HepG2 (cell line): ENCODE measurements around the gene RGS7. TPM values are rescaled to one million over a fixed set of nuclear protein-coding genes. Genes with fewer than 3 reads are reported as not detected.

ENCODE experiments used
- ATAC-seq: fragments of 200-7000 bp; cut with Tn5 transposase; 3 replicates; pipeline ENCODE4 v1.9.1; 2020; ENCODE audit warnings: mild to moderate bottlenecking, moderate library complexity
- BruUV-seq: library from RNA; stranded (reverse); fragments of 400-500 nt; replicated peaks from 2 replicates; lab custom pipeline; 2021; lab: Mats Ljungman, UMichigan
- CTCF ChIA-PET: fragments of 300-600 bp; formaldehyde crosslinking; extraction: SDS; loops from one replicate; lab custom pipeline; 2021; ENCODE audit warnings: low total read pairs, inconsistent platforms, low intra/inter-chr PET ratio; lab: Yijun Ruan, JAX
- POLR2A ChIA-PET: fragments of 350-600 bp; sonication (Branson Sonifier 250); formaldehyde crosslinking; loops from one replicate; lab custom pipeline; 2020; ENCODE audit warnings: antibody characterized with exemption, inconsistent platforms; lab: Yijun Ruan, JAX
- DNase-seq: peaks from one replicate; pipeline ENCODE4 v3.0.0-alpha.2; 2015; ENCODE audit warnings: low spot score
- FAIRE-seq: peaks from 3 replicates; lab custom pipeline; 2011; peaks lifted over from hg19 to GRCh38; lab: Jason Lieb, UNC
- H2AFZ ChIP-seq: one replicate; pipeline ENCODE4 v1.6.1; 2011; ENCODE audit warnings: low read length, inconsistent platforms
- H3K27ac ChIP-seq: fragments of 300-600 bp; 3 replicates; pipeline ENCODE4 v1.8.0; 2011; ENCODE audit warnings: mixed run types, mild to moderate bottlenecking, mixed read lengths, low read length, inconsistent platforms; ENCODE audit not compliant: insufficient read depth; ENCODE audit errors: extremely low read length
- H3K27me3 ChIP-seq, 2 experiments: fragments of 200-600 bp in 1 of 2; 2 replicates in 1 of 2; 3 replicates in 1 of 2; pipeline versions ENCODE4 v1.6.0 to v1.8.0; 2011; ENCODE audit warnings: low read length in 2 of 2, mild to moderate bottlenecking in 2 of 2, moderate library complexity in 2 of 2, inconsistent platforms in 1 of 2; ENCODE audit not compliant: insufficient read depth in 2 of 2, control insufficient read depth in 1 of 2
- H3K36me3 ChIP-seq, 2 experiments: fragments of 200-600 bp in 1 of 2; replicated peaks in 1 of 2; 2 replicates in 1 of 2; 3 replicates in 1 of 2; pipeline versions ENCODE4 v1.5.1 to v1.8.0; 2011; ENCODE audit warnings: low read length in 2 of 2, inconsistent platforms in 1 of 2; ENCODE audit not compliant: insufficient read depth in 2 of 2, control insufficient read depth in 1 of 2
- H3K4me1 ChIP-seq: 2 replicates; pipeline ENCODE4 v1.5.1; 2012; ENCODE audit warnings: low read length, inconsistent platforms; ENCODE audit not compliant: insufficient read depth
- H3K4me2 ChIP-seq: 2 replicates; pipeline ENCODE4 v1.6.0; 2011; ENCODE audit warnings: low read depth, low read length, inconsistent platforms
- H3K4me3 ChIP-seq, 3 experiments: fragments of 200-600 bp in 1 of 3; sonication (generic), shearing (Covaris generic) in 1 of 3; replicated peaks in 1 of 3; 2 replicates each; pipeline ENCODE4 v1.5.1; 2011 to 2016; ENCODE audit warnings: low read length in 3 of 3, inconsistent platforms in 2 of 3, low read depth in 2 of 3, mild to moderate bottlenecking in 2 of 3, control low read depth in 1 of 3, mixed read lengths in 1 of 3; ENCODE audit not compliant: insufficient read depth in 1 of 3
- H3K79me2 ChIP-seq: one replicate; pipeline ENCODE4 v1.6.1; 2011; ENCODE audit warnings: low read length, inconsistent platforms; ENCODE audit not compliant: insufficient read depth
- H3K9ac ChIP-seq: 2 replicates; pipeline ENCODE4 v1.6.0; 2011; ENCODE audit warnings: mild to moderate bottlenecking, low read depth, low read length, inconsistent platforms; ENCODE audit not compliant: insufficient read depth
- H3K9me3 ChIP-seq: 2 replicates; pipeline ENCODE4 v1.5.1; 2012; ENCODE audit warnings: mild to moderate bottlenecking, low read length
- H4K20me1 ChIP-seq: 2 replicates; pipeline ENCODE4 v1.6.0; 2011; ENCODE audit warnings: inconsistent platforms, mild to moderate bottlenecking, low read length, moderate library complexity; ENCODE audit not compliant: insufficient read depth
- AHDC1 ChIP-seq: sonication (generic); formaldehyde crosslinking; IDR thresholded peaks from 2 replicates; pipeline ENCODE4 v1.5.1; 2020; ENCODE audit warnings: mild to moderate bottlenecking, missing genetic modification reagents, borderline replicate concordance
- CBX5 ChIP-seq: sonication (generic); formaldehyde crosslinking; IDR thresholded peaks from 2 replicates; pipeline ENCODE4 v1.4.0; 2020; ENCODE audit warnings: missing genetic modification reagents, borderline replicate concordance
- HOXA7 ChIP-seq: sonication (generic); formaldehyde crosslinking; IDR thresholded peaks from 2 replicates; pipeline ENCODE4 v1.8.1; 2022; ENCODE audit warnings: mild to moderate bottlenecking, missing genetic modification reagents, moderate library complexity
- MBD4 ChIP-seq: IDR thresholded peaks from 2 replicates; pipeline ENCODE4 v1.6.1; 2012; ENCODE audit warnings: low read length, inconsistent platforms, borderline replicate concordance
- MBNL3 ChIP-seq: fragments of 250-450 bp; sonication (Bioruptor Pico); conservative IDR thresholded peaks from 2 replicates; pipeline ENCODE4 v1.8.0; 2022; ENCODE audit warnings: mild to moderate bottlenecking, inconsistent platforms
- SETDB1 ChIP-seq: sonication (generic); formaldehyde crosslinking; IDR thresholded peaks from 2 replicates; pipeline ENCODE4 v1.5.1; 2020; ENCODE audit warnings: missing genetic modification reagents, mild to moderate bottlenecking, borderline replicate concordance
- SMARCC2 ChIP-seq: fragments of 450-650 bp; IDR thresholded peaks from 2 replicates; pipeline ENCODE4 v1.6.1; 2017; ENCODE audit warnings: antibody characterized with exemption, mild to moderate bottlenecking
- TBX2 ChIP-seq: sonication (generic); formaldehyde crosslinking; IDR thresholded peaks from 2 replicates; pipeline ENCODE4 v1.5.0; 2020; ENCODE audit warnings: missing genetic modification reagents, mild to moderate bottlenecking, borderline replicate concordance
- TBX3 ChIP-seq: fragments of 450-650 bp; IDR thresholded peaks from 2 replicates; pipeline ENCODE4 v1.6.1; 2017; ENCODE audit warnings: antibody characterized with exemption, mild to moderate bottlenecking, inconsistent platforms, borderline replicate concordance
- TCF7 ChIP-seq: sonication (generic); IDR thresholded peaks from 2 replicates; pipeline ENCODE4 v1.6.1; 2016; ENCODE audit warnings: antibody characterized with exemption, low read depth
- TCF7L2 ChIP-seq: IDR thresholded peaks from 2 replicates; pipeline ENCODE4 v1.6.1; 2011; ENCODE audit warnings: mild to moderate bottlenecking, low read depth, low read length, moderate library complexity
- TFDP1 ChIP-seq: IDR thresholded peaks from 2 replicates; pipeline ENCODE4 v1.6.1; 2016; ENCODE audit warnings: missing compliant biosample characterization, missing genetic modification reagents, borderline replicate concordance
- ZFP36 ChIP-seq: fragments of 150-350 bp; IDR thresholded peaks from 2 replicates; pipeline ENCODE4 v1.6.1; 2018; ENCODE audit warnings: borderline replicate concordance, low read length, low read depth; ENCODE audit not compliant: partially characterized antibody
- ZNF530 ChIP-seq: sonication (generic); formaldehyde crosslinking; IDR thresholded peaks from 2 replicates; pipeline ENCODE4 v1.5.0; 2020; ENCODE audit warnings: low read depth, mild to moderate bottlenecking, missing genetic modification reagents
- ZNF562 ChIP-seq: sonication (generic); formaldehyde crosslinking; IDR thresholded peaks from 2 replicates; pipeline ENCODE4 v1.8.0; 2022; ENCODE audit warnings: missing genetic modification reagents, borderline replicate concordance
- ZNF567 ChIP-seq: sonication (generic); formaldehyde crosslinking; IDR thresholded peaks from 2 replicates; pipeline ENCODE4 v1.8.1; 2023; ENCODE audit warnings: mild to moderate bottlenecking, missing genetic modification reagents, borderline replicate concordance
- WGBS: methylation state at CpG from one replicate; pipeline ENCODE4 v1.1.6; 2017; ENCODE audit warnings: low lambda C conversion rate; 5-methylcytosine and 5-hydroxymethylcytosine counted together
- in situ Hi-C: cut with HindIII; loops from 2 replicates; pipeline ENCODE4 v1.10.0; 2017; ENCODE audit warnings: low pct_unique_long_range_greater_than_20kb; ENCODE audit not compliant: extremely low pct_ligation_motif_present
- intact Hi-C: fragments of 100-400 bp; cut with micrococcal nuclease; formaldehyde crosslinking; loops from one replicate; pipeline ENCODE4 v1.10.0; 2022; ENCODE audit not compliant: unreplicated experiment
- polyA plus RNA-seq, 8 experiments: library from polyadenylated mRNA; depleted of rRNA in 3 of 8; stranded (reverse) in 7 of 8; unstranded in 1 of 8; fragments of >200 nt; fragmentation: Illumina TruSeq in 4 of 8; extraction: Trizol in 4 of 8; gene quantifications; 2 replicates each; pipeline versions ENCODE4 v1.2.1 to v1.2.3, GENCODE V29; 2011 to 2016; ENCODE audit warnings: low read depth in 4 of 8, missing spikeins in 1 of 8, mixed read lengths in 1 of 8; ENCODE audit not compliant: insufficient read depth in 1 of 8
- total RNA-seq, 5 experiments: library from RNA; depleted of rRNA; stranded (reverse); fragments of >200 nt; fragmentation: Illumina TruSeq; extraction: Trizol; gene quantifications; 2 replicates each; pipeline ENCODE4 v1.2.3, GENCODE V29; 2016; ENCODE audit warnings: low read depth in 1 of 5

Gene RGS7
- total and polyA plus RNA-seq, 2 of the 13 experiments (the other 11 are each of a cell fraction or from before 2014, with no cell fraction given), result not detected

GRCh38 chr1:241145881-241146280, 211.1 kb downstream of the RGS7 start:
- in situ Hi-C loops, result no loop called here
- no peak overlapping the region for H3K4me3 ChIP-seq
- H3K79me2 ChIP-seq, result no peaks in the 10 kb centered on the region
- H3K27me3 ChIP-seq, result no peaks in the 10 kb centered on the region; a peak in 1 of 5 replicates
- no peak overlapping the region for H3K9ac ChIP-seq
- no peak overlapping the region for H2AFZ ChIP-seq
- no peaks in the 10 kb centered on the region for H3K4me1 ChIP-seq
- H3K9me3 ChIP-seq, result no peaks in the 10 kb centered on the region
- H3K4me2 ChIP-seq, result no peak overlapping the region
- no peak for DNase-seq
- H4K20me1 ChIP-seq, result no peaks in the 10 kb centered on the region
- intact Hi-C loops, result no loop called here
- no peaks in the 10 kb centered on the region for H3K36me3 ChIP-seq
- H3K27ac ChIP-seq, result no peak overlapping the region
- ChIA-PET CTCF (no interaction called here), POLR2A (no interaction called here)
- FAIRE-seq, result no peak
- 1% methylated on average over 2 of the region's 2 CpGs for WGBS
- ATAC-seq, result no peak
- no TSS peak for BruUV-seq
- TF ChIP-seq HOXA7 (CRISPR knock-in tag) (no peak), CBX5 (CRISPR knock-in tag) (no peak), ZNF562 (no peak), AHDC1 (CRISPR knock-in tag) (no peak), ZNF530 (CRISPR knock-in tag) (no peak), ZFP36 (no peak), ZNF567 (CRISPR knock-in tag) (no peak), MBNL3 (no peak), TBX2 (CRISPR knock-in tag) (no peak), TFDP1 (CRISPR knock-in tag) (no peak), TBX3 (no peak), TCF7L2 (no peak), MBD4 (no peak), SETDB1 (no peak), TCF7 (no peak), SMARCC2 (no peak)
